GM21717 (cell line): ENCODE measurements around the gene IL36G.

Source experiments
- ATAC-seq: cut with Tn5 transposase; IDR thresholded peaks from one replicate; pipeline ENCODE4 v1.9.1; 2021; ENCODE audit warnings: mild to moderate bottlenecking, moderate library complexity; ENCODE audit not compliant: unreplicated experiment

The IL36G gene

DNA sequence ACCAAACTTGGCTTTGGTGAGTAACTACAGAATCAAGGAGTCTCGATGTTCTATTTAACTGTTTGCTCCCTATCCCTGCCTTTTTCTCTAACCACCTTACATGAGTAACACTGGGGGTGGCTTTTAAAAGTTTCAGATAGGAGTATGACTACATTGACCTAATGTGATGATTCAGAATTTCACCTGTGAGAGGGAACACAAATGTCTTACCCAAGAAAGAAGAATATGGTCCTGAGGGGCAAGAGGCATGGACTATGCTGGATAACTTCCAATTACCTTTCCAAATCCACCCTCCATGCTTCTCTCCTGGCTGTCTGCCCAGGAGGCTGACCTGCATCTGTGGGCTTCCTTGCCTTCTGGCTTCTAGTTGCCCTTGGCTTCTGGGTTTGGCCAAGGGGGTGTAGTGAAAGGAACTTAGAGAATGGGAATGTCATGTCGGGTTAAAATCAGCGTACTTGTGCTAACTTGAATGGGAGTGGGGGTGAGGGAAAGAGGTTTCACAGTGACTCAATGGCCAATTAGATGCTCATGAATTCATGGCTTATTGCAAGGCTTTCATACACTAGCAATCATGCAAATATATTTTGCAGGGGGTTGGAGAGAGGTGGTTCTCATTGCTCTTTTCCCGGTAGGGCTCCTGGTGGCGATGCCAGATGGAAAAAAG is 5.3 kb upstream of the IL36G start:
- no peak for ATAC-seq

DNA sequence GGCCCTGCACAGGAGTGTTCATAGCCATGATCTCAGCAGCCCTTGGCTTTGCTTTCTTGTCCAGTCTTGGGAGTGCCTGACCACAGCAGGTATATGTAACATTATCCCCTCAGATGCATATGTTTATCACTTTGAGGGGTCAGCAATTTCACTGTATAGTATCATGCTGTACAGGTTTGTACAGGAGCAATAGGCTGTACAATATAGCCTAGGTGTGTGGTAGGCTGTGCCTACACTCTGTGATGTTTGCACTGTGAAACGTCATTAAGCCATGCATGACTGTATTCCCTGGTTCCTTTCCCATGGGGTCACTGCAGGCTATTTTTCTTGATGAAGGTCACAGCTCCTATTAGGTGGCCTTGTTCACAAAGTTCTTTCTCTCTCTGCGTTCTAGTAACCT is 4.7 kb upstream of the IL36G start:
- ATAC-seq = no peak

DNA sequence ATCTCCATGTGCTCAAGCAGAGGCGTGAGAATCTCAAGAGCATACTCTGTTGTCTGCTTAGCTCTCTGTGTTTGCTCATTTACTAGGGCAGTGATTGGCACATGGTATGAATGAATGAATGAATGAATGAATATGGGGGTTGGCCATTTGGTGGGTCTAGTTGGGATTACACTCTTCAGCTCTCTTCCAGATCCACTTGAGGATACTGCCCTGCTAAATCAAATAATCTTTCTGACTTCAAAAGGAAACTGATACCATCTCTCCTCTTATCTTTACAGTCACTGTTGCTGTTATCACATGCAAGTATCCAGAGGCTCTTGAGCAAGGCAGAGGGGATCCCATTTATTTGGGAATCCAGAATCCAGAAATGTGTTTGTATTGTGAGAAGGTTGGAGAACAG is 1.9 kb downstream of the IL36G start:
- ATAC-seq = no peak

DNA sequence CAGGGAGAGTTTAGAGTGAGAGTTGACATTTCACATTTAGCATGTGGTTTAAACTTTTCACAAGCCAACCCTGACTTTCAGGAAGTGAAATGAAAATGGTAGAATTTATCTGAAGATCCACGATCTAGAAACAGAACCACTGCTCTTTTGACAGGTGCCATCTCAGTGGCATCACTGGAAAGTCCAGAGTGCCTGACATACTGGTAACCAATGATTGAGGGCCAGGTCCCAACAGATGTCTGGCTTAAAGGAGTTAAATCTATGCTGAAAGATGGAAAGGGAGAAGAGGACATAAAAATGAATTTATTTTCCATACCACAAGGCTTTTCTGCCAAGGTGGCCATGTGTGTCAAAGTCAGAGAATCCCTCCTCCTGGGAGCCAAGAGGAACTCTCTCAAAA is 2.7 kb downstream of the IL36G start:
- ATAC-seq = no peak

DNA sequence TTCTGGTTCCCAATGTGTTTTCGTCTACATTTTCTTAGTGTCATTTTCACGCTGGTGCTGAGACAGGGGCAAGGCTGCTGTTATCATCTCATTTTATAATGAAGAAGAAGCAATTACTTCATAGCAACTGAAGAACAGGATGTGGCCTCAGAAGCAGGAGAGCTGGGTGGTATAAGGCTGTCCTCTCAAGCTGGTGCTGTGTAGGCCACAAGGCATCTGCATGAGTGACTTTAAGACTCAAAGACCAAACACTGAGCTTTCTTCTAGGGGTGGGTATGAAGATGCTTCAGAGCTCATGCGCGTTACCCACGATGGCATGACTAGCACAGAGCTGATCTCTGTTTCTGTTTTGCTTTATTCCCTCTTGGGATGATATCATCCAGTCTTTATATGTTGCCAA is 7.3 kb downstream of the IL36G start:
- ATAC-seq = no peak

DNA sequence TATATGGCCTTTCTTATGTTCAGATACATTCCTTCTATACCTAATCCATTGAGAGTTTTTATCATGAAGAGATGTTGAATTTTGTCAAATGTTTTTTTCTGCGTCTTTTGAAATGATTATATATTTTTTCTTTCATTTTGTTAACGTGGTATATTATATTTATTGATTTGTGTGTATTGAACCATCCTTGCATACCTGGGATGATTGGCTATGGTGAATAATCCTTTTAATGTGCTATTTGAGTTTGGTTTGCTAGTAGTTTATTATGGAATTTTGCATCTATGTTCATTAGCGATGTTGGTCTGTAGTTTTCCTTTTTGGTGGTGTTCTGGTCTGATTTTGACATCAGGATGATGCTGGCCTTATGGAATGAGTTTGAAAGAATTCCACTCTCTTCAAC is 11.8 kb downstream of the IL36G start:
- ATAC-seq = no peak

DNA sequence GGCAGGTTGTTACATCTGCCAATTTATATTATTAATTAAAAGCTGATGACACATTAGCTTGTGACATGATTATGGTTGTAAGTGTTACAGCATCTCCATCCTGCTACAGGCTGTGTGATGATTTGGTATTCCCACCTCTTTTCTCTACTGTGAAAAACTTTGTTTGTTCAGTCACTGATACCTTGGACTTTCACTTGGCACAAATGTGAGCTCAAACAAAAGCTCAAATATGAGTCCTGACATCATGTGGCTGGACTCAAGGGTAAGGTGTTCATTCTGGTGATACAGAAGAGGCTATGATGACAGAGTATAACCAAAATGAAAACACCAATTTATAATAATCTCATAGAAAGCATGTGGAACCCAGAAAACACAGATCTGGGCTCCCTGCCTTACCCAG is 16.0 kb downstream of the IL36G start:
- no peak for ATAC-seq

DNA sequence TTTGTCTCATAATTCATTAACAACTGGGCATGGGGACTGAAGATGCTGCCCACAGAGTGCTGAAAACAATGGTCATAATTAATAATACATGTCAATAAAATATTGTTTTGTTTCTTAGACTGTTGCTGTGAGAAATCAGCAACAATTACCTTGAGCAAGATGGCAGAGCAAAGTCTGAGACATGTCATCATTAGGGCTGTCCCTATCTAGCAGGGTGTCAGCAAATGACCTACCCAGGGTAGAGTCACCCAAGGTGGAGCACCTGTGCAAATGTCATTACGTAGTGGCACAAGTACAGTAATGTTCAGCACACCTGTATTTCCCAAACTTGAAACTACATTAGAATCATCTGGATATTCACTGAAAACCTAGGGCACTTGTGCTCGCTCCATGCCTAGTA is 16.8 kb downstream of the IL36G start:
- ATAC-seq = no peak

DNA sequence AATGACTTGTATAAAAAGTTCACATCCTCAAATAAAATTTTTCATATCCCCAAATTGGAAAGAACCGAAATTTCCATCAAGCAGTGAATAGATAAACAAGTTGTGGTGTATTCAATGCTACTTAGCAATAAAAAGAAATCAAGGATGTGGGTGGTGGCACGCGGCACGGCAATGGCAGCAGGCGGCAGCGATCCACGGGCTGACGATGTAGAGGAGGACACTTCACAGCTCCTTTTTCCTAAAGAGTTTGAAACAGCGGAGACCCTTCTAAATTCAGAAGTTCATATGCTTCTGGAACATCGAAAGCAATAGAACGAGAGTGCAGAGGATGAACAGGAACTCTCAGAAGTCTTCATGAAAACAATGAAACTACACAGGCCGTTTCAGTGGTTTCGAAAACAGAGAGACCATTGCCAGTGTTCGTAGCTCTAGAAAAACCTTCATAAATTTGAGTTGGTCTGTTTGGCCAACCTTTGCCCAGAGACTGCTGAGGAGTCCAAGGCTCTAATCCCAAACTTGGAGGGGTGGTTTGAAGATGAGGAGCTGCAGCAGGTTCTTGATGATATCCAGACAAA is 17.6 kb downstream of the IL36G start:
- ATAC-seq = no peak

DNA sequence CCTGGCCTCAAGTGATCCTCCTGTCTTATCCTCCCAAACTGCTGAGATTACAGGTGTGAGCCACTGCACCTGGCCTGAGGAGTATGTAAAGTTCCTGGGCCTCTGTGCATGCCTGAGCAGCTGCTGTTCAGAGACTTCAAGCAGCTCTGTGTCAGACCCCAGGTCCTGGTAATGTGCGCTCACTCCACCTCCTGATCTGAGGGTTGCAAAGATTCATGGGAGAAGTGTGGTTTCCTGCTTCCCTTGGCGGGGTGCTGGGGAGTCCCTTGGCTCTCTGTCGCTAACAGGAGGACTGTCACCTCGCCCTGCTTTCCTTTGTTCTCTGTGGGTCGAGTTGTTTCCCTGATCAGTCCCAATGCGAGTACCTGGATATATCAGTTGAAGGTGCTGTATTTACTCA is 18.8 kb downstream of the IL36G start:
- ATAC-seq = no peak

DNA sequence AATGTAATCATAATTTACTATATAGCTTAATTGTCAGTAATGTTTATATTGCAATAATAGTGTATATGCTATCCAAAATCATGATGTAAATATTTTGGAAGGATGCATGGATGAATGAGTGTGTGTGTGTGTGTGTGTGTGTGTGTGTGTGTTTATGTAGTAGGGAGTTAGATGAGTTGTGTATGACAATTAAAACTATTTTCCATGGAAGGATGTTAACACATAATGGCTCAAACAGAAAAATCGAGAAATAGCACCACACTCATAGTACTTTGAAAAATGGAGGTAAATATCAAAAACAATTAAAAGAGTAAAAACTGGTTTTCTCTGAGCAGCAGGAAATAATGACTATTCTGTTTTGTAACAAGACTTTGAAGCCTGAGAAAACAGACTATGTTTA is 19.3 kb downstream of the IL36G start:
- no peak for ATAC-seq

DNA sequence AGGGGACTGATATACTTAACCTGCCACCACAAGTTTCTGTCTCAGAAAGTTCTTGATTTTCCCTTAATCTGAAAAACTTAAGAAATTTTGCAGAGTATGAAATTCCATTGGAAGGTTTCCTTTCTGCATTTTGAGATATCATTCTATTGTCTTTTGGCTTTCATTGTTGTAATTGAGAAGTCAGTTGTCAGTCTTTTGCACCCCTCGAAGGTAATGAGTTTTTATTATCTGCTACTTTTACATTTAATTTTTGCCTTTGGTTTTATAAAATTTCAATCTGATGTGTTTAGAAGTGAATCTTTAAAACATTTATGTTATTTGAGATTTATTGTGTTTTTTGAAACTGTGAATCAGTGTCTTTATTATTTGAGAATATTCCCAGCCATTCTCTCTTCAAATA is 22.6 kb downstream of the IL36G start:
- no peak for ATAC-seq

DNA sequence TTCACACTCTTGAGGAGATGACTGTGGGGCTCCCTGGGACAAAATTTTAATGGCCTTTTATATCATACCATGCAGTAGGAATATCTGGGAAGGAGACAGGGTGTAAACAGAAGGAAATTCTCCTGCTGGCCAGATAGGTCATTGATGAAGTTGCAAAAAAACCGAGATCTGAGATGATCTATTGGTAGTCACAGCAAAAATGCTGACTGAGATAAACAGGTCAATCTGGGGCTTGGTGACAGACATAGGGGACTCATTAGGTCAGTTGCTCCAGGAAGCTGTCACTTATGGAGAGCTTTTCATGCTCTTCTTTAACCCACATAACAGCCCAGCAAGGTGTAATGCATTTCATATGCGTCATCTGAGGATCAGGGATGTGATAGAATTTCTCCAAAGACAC is 24.9 kb downstream of the IL36G start:
- no peak for ATAC-seq

DNA sequence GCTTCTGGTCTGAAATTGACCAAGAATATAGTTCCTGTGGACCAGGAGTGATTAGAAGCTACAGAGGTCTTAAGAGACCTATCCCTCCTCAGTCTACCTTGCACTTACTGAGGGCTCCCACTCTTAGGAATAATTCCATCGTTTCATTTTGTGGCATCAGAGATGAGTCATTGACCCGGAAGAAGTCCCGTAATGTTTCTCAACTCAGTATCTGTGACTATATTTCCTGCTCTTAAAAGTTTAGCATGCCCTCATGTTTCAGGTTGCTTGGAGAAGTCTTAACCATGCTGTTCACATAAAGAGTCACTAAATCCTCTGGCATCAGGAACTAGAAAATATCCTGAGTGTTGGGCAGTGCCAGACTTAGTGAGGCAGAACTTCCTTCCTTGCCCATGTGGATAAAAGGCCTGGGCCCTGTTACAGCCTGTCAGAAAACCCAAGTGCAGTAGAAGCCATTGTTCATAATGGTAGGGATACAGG is 27.3 kb downstream of the IL36G start, which contains the start of gene IL36A:
TSS of gene IL36A (plus strand) at position 430 of the 480 bp plus-strand sequence. CDS start 413 bp downstream, outside the sequence.
- no peak for ATAC-seq

DNA sequence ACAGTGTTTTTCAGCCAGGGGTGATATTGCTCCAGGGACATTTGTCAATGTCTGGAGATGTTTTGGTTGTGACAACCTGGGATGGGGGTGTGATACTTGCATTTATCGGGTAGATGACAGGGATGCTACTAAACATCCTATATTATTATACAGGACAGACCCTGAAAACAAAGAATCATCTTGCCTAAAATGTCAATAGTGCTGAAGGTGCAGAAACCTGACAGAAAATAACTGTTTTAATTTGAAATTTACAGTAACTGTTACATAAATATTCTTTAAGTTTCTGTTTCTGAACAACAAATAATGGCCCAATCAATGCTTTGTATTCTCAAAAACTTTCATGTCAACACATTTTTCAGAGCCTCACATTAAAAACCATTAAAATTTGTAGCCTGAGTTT is 29.4 kb downstream of the IL36G start:
- no peak for ATAC-seq

DNA sequence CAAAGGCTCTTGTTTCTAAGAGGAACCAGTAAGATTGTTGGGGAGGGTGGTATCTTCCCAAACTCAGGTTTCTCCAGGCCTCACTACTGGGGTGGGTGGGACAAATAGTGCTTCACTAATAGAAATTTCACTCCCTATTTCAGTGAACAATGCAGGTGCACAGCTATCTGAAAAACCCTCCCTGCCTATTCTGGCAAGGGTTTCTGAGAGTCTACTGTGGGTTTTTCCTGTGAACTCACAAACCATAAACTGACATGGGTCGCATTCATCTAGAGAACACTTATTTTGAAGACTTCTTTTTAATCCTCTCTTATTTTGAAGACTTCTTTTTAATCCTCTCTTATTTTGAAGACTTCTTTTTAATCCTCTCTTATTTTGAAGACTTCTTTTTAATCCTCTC is 31.8 kb downstream of the IL36G start:
- ATAC-seq = no peak

DNA sequence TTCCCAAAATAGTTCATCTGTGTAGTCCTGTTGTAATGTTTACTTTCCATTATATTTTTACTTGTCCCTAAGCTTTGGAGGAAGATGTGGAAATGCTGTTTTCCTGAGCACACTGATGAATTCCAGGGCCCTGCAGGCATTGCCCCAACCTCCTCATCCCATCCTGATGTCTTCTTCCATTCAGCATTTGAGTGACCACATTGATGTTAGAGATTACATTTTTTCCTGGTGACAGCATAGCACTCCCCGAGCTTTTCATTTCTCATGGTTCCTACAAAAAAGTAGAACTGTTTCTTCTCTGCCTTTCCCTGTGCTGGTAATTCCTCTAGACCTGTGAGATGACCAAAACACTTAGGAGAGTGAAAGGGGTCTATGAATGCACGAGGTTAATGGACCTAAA is 32.3 kb downstream of the IL36G start:
- ATAC-seq = no peak

DNA sequence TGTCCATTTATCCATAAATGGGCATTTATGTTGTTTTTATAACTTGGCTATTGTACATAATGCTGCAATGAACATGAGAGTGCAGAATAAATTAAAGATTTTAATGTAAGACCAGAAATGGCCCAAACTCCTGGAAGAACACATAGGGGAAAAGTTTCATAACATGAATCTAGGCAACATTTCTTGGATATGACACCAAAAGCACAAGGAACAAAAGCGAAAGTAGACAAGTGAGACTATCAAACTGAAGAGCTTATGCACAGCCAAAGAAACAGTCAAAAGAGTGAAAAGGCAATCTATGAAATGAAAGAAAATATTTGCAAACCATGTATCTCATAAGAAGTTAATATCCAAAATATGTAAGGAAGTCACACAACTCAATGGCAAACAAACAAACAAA is 33.3 kb downstream of the IL36G start:
- no peak for ATAC-seq

DNA sequence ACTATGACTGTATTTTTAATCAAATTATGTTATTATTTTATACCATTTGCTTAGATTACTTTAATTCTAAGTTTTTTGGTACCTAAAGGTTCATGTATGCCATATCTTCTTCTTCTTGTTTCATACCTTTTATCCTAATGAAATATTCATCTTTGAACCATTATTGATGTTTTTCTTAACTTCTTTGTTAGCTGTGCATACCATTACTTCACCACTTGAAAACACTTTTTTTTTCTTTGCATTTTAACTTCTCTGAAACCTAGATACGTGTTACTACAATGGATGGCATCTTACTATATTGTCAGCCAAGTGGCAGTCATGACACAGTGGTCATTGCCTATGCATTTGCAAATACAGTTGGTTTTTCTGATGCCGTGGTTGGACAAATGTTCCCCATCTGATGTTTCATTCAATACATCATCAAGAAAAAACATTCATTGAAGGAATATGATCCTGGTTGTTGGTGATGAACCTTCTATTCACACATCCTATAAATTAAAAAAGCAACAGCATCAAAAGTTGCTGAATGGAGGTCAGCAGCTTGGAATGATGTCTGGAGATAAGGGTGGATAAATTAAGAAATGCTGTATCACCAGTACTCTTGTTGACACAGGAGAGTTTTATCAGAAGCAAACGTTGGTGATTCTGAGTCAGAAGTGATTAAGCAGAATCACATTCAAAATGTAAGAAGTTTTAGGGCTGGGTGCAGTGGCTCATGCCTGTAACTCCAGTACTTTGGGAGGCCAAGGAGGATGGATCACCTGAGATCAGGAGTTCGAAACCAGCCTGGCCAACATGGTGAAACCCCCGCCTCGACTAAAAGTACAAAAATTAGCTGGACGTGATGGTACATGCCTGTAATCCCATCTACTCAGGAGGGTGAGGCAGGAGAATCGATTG is 34.9 kb downstream of the IL36G start:
- no peak for ATAC-seq

DNA sequence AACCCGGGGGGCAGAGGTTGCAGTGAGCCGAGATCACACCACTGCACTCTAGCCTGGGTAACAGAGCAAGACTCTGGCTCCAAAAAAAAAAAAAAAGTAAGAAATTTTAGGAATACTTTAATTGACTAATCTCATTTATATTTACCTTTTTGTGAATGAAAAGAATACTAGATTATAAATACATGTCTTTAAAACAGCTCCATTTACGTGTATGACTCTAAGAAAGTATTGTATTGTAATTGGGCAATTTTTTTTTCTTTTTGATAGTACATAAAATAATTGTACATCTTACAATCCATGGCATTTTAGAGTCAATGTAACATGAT is 35.5 kb downstream of the IL36G start:
- ATAC-seq = no peak

DNA sequence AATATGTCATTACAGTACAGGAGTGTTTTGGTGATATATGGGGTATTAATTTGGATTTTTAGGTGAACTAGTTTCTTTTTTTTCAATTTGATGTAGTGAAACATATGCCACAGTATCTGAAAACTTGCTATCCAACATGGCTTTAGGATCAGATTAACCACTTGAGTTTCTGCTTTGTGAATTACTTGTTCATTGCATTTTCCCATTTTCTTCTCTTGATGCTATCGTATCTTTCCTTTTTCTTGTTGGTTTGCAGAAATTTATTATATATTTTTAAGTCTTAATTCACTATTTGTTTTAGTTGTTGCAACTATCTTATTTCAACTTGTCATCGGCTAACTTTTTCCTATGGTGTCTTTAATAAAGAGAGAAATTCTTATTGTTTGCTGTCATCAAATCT is 36.3 kb downstream of the IL36G start:
- ATAC-seq = no peak

DNA sequence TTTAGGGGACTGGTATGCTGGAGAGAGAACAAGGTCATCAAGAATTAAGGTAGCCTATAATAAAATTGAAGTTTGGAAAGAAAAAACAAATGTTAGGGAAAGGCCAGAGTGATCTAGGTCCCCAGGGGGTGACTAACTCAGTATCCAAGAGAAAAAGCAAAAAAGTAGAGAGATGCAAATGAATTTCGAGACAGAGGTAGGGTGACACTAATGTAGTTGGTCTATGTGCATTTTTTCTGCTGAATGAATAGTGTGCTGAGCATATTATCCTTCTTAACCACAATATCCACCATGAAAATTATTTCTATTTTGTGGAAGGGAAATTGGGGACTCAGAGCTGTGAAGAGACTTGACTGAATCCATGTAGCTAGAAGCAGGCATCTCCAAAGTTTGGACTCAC is 37.2 kb downstream of the IL36G start:
- ATAC-seq = no peak
